DOHH2 (cell line): ENCODE data around the gene CRYBA2.

ENCODE experiments used
- EZH2phosphoT487 ChIP-seq: fragments of 200-600 bp; sonication (generic); IDR thresholded peaks from 2 replicates; pipeline ENCODE4 v1.6.1; 2017; ENCODE audit warnings: borderline replicate concordance, mild to moderate bottlenecking, antibody characterized with exemption, low read length, moderate library complexity, mixed read lengths
- TF ChIP-seq, protein P1 (sequence below): fragments of 200-600 bp; sonication (generic); IDR thresholded peaks from one replicate; pipeline ENCODE4 v1.5.1; 2014; ENCODE audit warnings: antibody characterized with exemption, mild to moderate bottlenecking, low read depth, low read length; ENCODE audit not compliant: poor library complexity, severe bottlenecking

DNA sequence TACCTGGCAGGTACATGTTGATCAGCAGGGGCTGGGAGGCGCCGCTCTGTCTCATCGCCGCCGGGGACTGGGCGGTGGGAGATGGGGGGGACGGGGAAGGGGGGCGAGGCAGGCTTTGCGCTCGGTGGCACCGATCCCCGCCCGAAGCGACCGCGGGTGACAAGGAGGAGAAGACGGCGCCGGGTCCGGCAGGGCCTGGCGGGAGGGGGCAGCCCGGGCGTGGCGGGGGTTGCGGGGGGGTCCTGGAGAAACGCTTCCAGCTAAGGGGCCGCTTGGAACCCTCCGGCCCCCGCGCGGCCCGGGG is 8.2 kb downstream of the CRYBA2 start, which contains the start of gene FEV:
- TF ChIP-seq, protein P1, sequence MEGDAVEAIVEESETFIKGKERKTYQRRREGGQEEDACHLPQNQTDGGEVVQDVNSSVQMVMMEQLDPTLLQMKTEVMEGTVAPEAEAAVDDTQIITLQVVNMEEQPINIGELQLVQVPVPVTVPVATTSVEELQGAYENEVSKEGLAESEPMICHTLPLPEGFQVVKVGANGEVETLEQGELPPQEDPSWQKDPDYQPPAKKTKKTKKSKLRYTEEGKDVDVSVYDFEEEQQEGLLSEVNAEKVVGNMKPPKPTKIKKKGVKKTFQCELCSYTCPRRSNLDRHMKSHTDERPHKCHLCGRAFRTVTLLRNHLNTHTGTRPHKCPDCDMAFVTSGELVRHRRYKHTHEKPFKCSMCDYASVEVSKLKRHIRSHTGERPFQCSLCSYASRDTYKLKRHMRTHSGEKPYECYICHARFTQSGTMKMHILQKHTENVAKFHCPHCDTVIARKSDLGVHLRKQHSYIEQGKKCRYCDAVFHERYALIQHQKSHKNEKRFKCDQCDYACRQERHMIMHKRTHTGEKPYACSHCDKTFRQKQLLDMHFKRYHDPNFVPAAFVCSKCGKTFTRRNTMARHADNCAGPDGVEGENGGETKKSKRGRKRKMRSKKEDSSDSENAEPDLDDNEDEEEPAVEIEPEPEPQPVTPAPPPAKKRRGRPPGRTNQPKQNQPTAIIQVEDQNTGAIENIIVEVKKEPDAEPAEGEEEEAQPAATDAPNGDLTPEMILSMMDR, result no peak
- no peak for TF ChIP-seq EZH2phosphoT487
